Upper lobe of right lung (tissue), 1 donor: ENCODE data around the gene SNX17. TPM values are rescaled to one million over a fixed set of nuclear protein-coding genes. Genes with fewer than 3 reads are reported as not detected.
A peak's percentile ranks its signal among the peaks of the same experiment; 100 is the strongest.

Experiments
- ATAC-seq: fragments of 200-7000 bp; cut with Tn5 transposase; one replicate; pipeline ENCODE4 v1.9.1; 2020; ENCODE audit warnings: mild to moderate bottlenecking, moderate library complexity
- DNase-seq: peaks from one replicate; pipeline ENCODE4 v3.0.0-alpha.2; 2020
- H3K27ac ChIP-seq: fragments of 200-600 bp; one replicate; pipeline ENCODE4 v1.8.0; 2022
- H3K27me3 ChIP-seq: fragments of 200-600 bp; one replicate; pipeline ENCODE4 v1.8.0; 2022; ENCODE audit warnings: mild to moderate bottlenecking
- H3K36me3 ChIP-seq: fragments of 200-600 bp; one replicate; pipeline ENCODE4 v1.8.0; 2022
- H3K4me1 ChIP-seq: fragments of 200-600 bp; one replicate; pipeline ENCODE4 v1.8.0; 2022
- H3K4me3 ChIP-seq: fragments of 200-600 bp; one replicate; pipeline ENCODE4 v1.8.0; 2022; ENCODE audit warnings: mild to moderate bottlenecking
- H3K9me3 ChIP-seq: fragments of 200-600 bp; one replicate; pipeline ENCODE4 v1.8.0; 2022
- CTCF ChIP-seq: fragments of 200-600 bp; IDR thresholded peaks from one replicate; pipeline ENCODE4 v1.8.0; 2022; ENCODE audit warnings: antibody characterized with exemption
- intact Hi-C: fragments of 100-400 bp; cut with DNase I; formaldehyde crosslinking; loops from one replicate; pipeline ENCODE4 v1.11.0; 2022
- total RNA-seq: library from RNA; stranded (reverse); fragmentation: NEBNext Ultra II Directional; extraction: Animal tissue kit (Norgen Biotek cat#: 25700); gene quantifications from one replicate; pipeline ENCODE4 v1.2.1, GENCODE V29; 2021
- donor health status: DM: no; HTN: yes; CAD: no; lungs with severe emphysema.

Gene SNX17
- total RNA-seq, 1 donor from 2014 or later = 97.6 TPM

DNA sequence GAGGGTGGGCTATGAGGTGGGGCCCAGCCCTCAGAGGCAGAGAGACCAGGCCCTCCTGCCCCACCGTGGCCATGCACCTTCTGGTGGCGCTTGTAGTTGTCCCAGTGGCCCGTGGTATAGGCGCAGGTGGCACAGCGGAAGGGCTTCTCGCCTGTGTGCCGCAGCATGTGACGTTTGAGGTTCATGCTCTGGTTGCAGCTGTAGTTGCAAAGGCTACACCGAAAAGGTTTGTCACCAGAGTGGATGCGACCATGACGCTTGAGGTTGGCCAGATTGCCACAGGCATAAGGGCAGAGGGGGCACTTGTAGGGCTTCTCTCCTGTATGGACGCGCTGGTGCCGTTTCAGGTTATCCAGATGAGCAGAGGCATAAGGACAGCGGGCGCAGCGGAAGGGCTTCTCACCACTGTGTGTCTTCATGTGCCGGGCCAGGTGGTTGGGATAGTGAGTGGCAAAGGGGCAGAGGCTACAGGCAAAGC lies 7.2 kb downstream of the SNX17 start:
- H3K27ac ChIP-seq = no peak overlapping the region
- no peak overlapping the region for H3K4me3 ChIP-seq
- ATAC-seq (no peak), DNase-seq (no peak)
- no peaks in the 10 kb centered on the region for H3K27me3 ChIP-seq
- H3K4me1 ChIP-seq = peaks cover 20% of the 10 kb centered on the region
- intact Hi-C loops = no loop called here
- TF ChIP-seq CTCF = no peak
- no peaks in the 10 kb centered on the region for H3K9me3 ChIP-seq
- peaks cover 59% of the 10 kb centered on the region for H3K36me3 ChIP-seq

GRCh38 chr2:27378096-27378808 lies 7.8 kb downstream of the SNX17 start:
- peaks cover 15% of the 10 kb centered on the region for H3K4me1 ChIP-seq
- H3K27me3 ChIP-seq = no peaks in the 10 kb centered on the region
- no peak overlapping the region for H3K27ac ChIP-seq
- H3K4me3 ChIP-seq = no peak overlapping the region
- ATAC-seq (no peak), DNase-seq (peak; percentile 69)
- intact Hi-C loops = no loop called here
- H3K36me3 ChIP-seq = peaks cover 58% of the 10 kb centered on the region
- H3K9me3 ChIP-seq = no peaks in the 10 kb centered on the region
- TF ChIP-seq CTCF = no peak

DNA sequence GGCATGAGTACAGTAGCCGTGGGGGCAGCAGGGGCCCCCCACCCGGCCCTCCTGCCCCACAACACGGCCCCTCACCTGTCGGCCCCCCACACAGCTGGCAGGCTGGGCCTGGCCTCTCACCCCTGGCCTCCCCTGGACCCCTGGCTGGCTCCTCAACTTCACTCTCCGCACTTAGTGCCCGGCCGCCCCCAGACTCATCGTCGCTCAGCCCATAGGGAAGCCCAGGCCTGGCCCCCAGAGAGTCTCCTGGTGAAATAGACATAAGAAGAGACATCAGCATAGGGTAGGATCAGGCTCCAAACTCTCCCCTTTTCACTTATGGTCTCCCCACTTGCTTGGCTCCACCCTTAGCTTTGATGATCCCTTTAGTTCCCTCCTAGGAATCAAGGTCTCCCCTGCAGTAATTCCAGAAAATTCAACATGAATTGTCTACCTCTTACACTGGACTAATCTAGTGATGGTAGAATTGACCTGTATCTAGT lies 8.4 kb downstream of the SNX17 start:
- Histone ChIP-seq H3K4me3 (peak overlapping the region; percentile 78), H3K36me3 (peaks cover 58% of the 10 kb centered on the region), H3K4me1 (peaks cover 15% of the 10 kb centered on the region), H3K27me3 (no peaks in the 10 kb centered on the region), H3K27ac (no peak overlapping the region), H3K9me3 (no peaks in the 10 kb centered on the region)
- no peak for ATAC-seq
- DNase-seq = no peak
- intact Hi-C loops = no loop called here
- TF ChIP-seq CTCF = no peak

GRCh38 chr2:27379383-27379835 lies 9.0 kb downstream of the SNX17 start:
- Histone ChIP-seq H3K9me3 (no peaks in the 10 kb centered on the region), H3K36me3 (peaks cover 58% of the 10 kb centered on the region), H3K4me3 (peak overlapping the region; percentile 78), H3K4me1 (peaks cover 15% of the 10 kb centered on the region), H3K27ac (peak overlapping the region; percentile 91), H3K27me3 (no peaks in the 10 kb centered on the region)
- TF ChIP-seq CTCF = no peak
- DNase-seq (no peak), ATAC-seq (no peak)
- intact Hi-C loops = no loop called here

- DNase-seq (peak; percentile 89), ATAC-seq (peak; percentile 64)
- peak overlapping the region; percentile 91 for H3K27ac ChIP-seq
- H3K36me3 ChIP-seq = peaks cover 58% of the 10 kb centered on the region
- intact Hi-C loops = no loop called here
- peak overlapping the region; percentile 78 for H3K4me3 ChIP-seq
- H3K4me1 ChIP-seq = peaks cover 15% of the 10 kb centered on the region
- no peaks in the 10 kb centered on the region for H3K27me3 ChIP-seq
- TF ChIP-seq CTCF = no peak
- no peaks in the 10 kb centered on the region for H3K9me3 ChIP-seq
Measured at GRCh38 chr2:27379836-27380625, 9.6 kb downstream of the SNX17 start.
